H1 (cell line): ENCODE data around the gene RBM19. TPM values are rescaled to one million over a fixed set of nuclear protein-coding genes. Genes with fewer than 3 reads are reported as not detected.

Experiments
- CTCF ChIA-PET: fragments of 300-600 bp; sonication (Branson Sonifier 250); formaldehyde crosslinking; loops from one replicate; lab custom pipeline; 2021; ENCODE audit not compliant: partially characterized antibody; lab: Charles Lee
- POLR2A ChIA-PET: fragments of 300-600 bp; sonication (Branson Sonifier 250); formaldehyde crosslinking; loops from one replicate; lab custom pipeline; 2021; ENCODE audit warnings: inconsistent platforms; ENCODE audit not compliant: partially characterized antibody; lab: Charles Lee
- DNase-seq, 2 experiments: peaks; one replicate each; pipeline versions ENCODE4 v3.0.0 to v3.0.0-alpha.2; 2010 to 2022; ENCODE audit warnings: low spot score in 2 of 2, low read depth in 1 of 2, mixed read lengths in 1 of 2
- FAIRE-seq: peaks from 2 replicates; lab custom pipeline; 2011; peaks lifted over from hg19 to GRCh38; lab: Jason Lieb, UNC
- H2AFZ ChIP-seq: 2 replicates; pipeline ENCODE4 v1.8.1; 2012; ENCODE audit warnings: low read length, inconsistent platforms
- H2AK5ac ChIP-seq: 2 replicates; pipeline ENCODE4 v1.6.1; 2013; ENCODE audit warnings: low read depth, low read length
- H2BK120ac ChIP-seq: replicated peaks from 2 replicates; pipeline ENCODE3; 2013; ENCODE audit warnings: low read depth, low read length, inconsistent platforms
- H2BK12ac ChIP-seq: 2 replicates; pipeline ENCODE4 v1.6.1; 2013; ENCODE audit warnings: low read depth, low read length
- H2BK15ac ChIP-seq: 2 replicates; pipeline ENCODE4 v1.6.1; 2013; ENCODE audit warnings: low read length
- H2BK20ac ChIP-seq: 2 replicates; pipeline ENCODE4 v1.6.1; 2013; ENCODE audit warnings: low read length
- H2BK5ac ChIP-seq: 2 replicates; pipeline ENCODE4 v1.6.1; 2013; ENCODE audit warnings: low read depth, low read length
- H3K14ac ChIP-seq: 2 replicates; pipeline ENCODE4 v1.6.1; 2013; ENCODE audit warnings: inconsistent platforms; ENCODE audit not compliant: insufficient read length
- H3K18ac ChIP-seq: 2 replicates; pipeline ENCODE4 v1.6.1; 2013; ENCODE audit warnings: low read length; ENCODE audit errors: extremely low read depth
- H3K23ac ChIP-seq: 2 replicates; pipeline ENCODE4 v1.6.1; 2013; ENCODE audit warnings: inconsistent platforms; ENCODE audit not compliant: insufficient read length
- H3K23me2 ChIP-seq: 2 replicates; pipeline ENCODE4 v1.6.1; 2013; ENCODE audit warnings: low read depth, low read length
- H3K27ac ChIP-seq: 2 replicates; pipeline ENCODE4 v1.6.1; 2011; ENCODE audit warnings: low read depth, low read length, inconsistent platforms
- H3K27me3 ChIP-seq, 4 experiments: replicated peaks in 1 of 4; 1 replicate in 1 of 4; 2 replicates in 3 of 4; pipeline versions ENCODE4 v1.6.1 to v1.8.1; 2011 to 2013; ENCODE audit warnings: low read length in 3 of 4, mild to moderate bottlenecking in 3 of 4, inconsistent platforms in 2 of 4, mixed read lengths in 2 of 4, moderate library complexity in 1 of 4; ENCODE audit not compliant: control insufficient read depth in 3 of 4, insufficient read depth in 3 of 4; ENCODE audit errors: extremely low read depth in 1 of 4
- H3K36me3 ChIP-seq, 4 experiments: 2 replicates each; pipeline versions ENCODE4 v1.6.1 to v1.8.1; 2011 to 2013; ENCODE audit warnings: mild to moderate bottlenecking in 4 of 4, low read length in 3 of 4, moderate library complexity in 2 of 4, control low read depth in 1 of 4, inconsistent platforms in 1 of 4; ENCODE audit not compliant: insufficient read depth in 4 of 4, control insufficient read depth in 2 of 4
- H3K4ac ChIP-seq: replicated peaks from 2 replicates; pipeline ENCODE3; 2013; ENCODE audit warnings: low read length, low read depth, mixed read lengths, inconsistent platforms; ENCODE audit not compliant: insufficient read length
- H3K4me1 ChIP-seq, 4 experiments: replicated peaks in 1 of 4; 1 replicate in 1 of 4; 2 replicates in 3 of 4; pipeline versions ENCODE4 v1.6.1 to v1.8.1; 2011 to 2013; ENCODE audit warnings: low read length in 3 of 4, inconsistent platforms in 2 of 4, mixed read lengths in 1 of 4; ENCODE audit not compliant: insufficient read depth in 4 of 4, control insufficient read depth in 3 of 4
- H3K4me2 ChIP-seq, 2 experiments: 2 replicates each; pipeline versions ENCODE4 v1.6.1 to v1.8.1; 2011 to 2013; ENCODE audit warnings: low read depth in 2 of 2, low read length in 2 of 2, control low read depth in 1 of 2, inconsistent platforms in 1 of 2, mild to moderate bottlenecking in 1 of 2; ENCODE audit not compliant: insufficient read depth in 1 of 2
- H3K4me3 ChIP-seq, 4 experiments: fragments of 200-600, 300-600 bp in 1 of 4; sonication (generic), shearing (Covaris generic), sonication (Bioruptor Twin) in 1 of 4; 2 replicates each; pipeline versions ENCODE4 v1.5.1 to v1.8.1; 2011 to 2016; ENCODE audit warnings: low read length in 4 of 4, low read depth in 3 of 4, control low read depth in 2 of 4, inconsistent platforms in 2 of 4, mild to moderate bottlenecking in 2 of 4, mixed read lengths in 1 of 4, moderate library complexity in 1 of 4; ENCODE audit not compliant: insufficient read depth in 2 of 4; ENCODE audit errors: extremely low read depth in 1 of 4
- H3K56ac ChIP-seq: replicated peaks from 2 replicates; pipeline ENCODE3; 2013; ENCODE audit warnings: low read depth, mild to moderate bottlenecking, mixed read lengths, low read length, inconsistent platforms; ENCODE audit not compliant: insufficient read length
- H3K79me1 ChIP-seq: 2 replicates; pipeline ENCODE4 v1.6.1; 2013; ENCODE audit warnings: low read depth, low read length, control low read depth
- H3K79me2 ChIP-seq, 2 experiments: 2 replicates each; pipeline versions ENCODE4 v1.6.1 to v1.8.1; 2012 to 2013; ENCODE audit warnings: low read length in 2 of 2, mild to moderate bottlenecking in 2 of 2, inconsistent platforms in 1 of 2; ENCODE audit not compliant: insufficient read depth in 2 of 2, control insufficient read depth in 1 of 2
- H3K9ac ChIP-seq, 4 experiments: replicated peaks in 1 of 4; 1 replicate in 1 of 4; 2 replicates in 3 of 4; pipeline versions ENCODE4 v1.6.1 to v1.8.1; 2011 to 2013; ENCODE audit warnings: low read depth in 3 of 4, low read length in 3 of 4, control low read depth in 2 of 4, mild to moderate bottlenecking in 2 of 4, moderate library complexity in 2 of 4, inconsistent platforms in 1 of 4; ENCODE audit errors: extremely low read depth in 1 of 4
- H3K9me3 ChIP-seq, 2 experiments: 2 replicates each; pipeline versions ENCODE4 v1.6.1 to v1.8.1; 2012 to 2013; ENCODE audit warnings: mild to moderate bottlenecking in 2 of 2, moderate library complexity in 2 of 2, control low read depth in 1 of 2, inconsistent platforms in 1 of 2, low read depth in 1 of 2, low read length in 1 of 2, mixed read lengths in 1 of 2; ENCODE audit not compliant: insufficient read depth in 2 of 2
- H4K20me1 ChIP-seq, 2 experiments: replicated peaks in 1 of 2; 2 replicates each; pipeline versions ENCODE3 to v1.8.1; 2011 to 2013; ENCODE audit warnings: inconsistent platforms in 2 of 2, low read length in 2 of 2, mild to moderate bottlenecking in 1 of 2; ENCODE audit not compliant: insufficient read depth in 2 of 2, control insufficient read depth in 1 of 2
- H4K5ac ChIP-seq: 2 replicates; pipeline ENCODE4 v1.6.1; 2013; ENCODE audit warnings: low read length, low read depth, mixed read lengths, inconsistent platforms; ENCODE audit not compliant: insufficient read length
- H4K8ac ChIP-seq: 2 replicates; pipeline ENCODE4 v1.8.0; 2013; ENCODE audit warnings: mild to moderate bottlenecking, moderate library complexity, low read length, inconsistent platforms; ENCODE audit not compliant: insufficient read depth; ENCODE audit errors: extremely low read depth
- H4K91ac ChIP-seq: replicated peaks from 2 replicates; pipeline ENCODE3; 2013; ENCODE audit warnings: low read length, mixed read lengths, inconsistent platforms; ENCODE audit not compliant: insufficient read length
- BCL11A ChIP-seq, 2 experiments: IDR thresholded peaks; one replicate each; pipeline ENCODE4 v1.6.1; 2011; ENCODE audit warnings: low read depth in 2 of 2, low read length in 2 of 2, mild to moderate bottlenecking in 2 of 2
- CTCF ChIP-seq, 3 experiments: IDR thresholded peaks; 1 replicate in 2 of 3; 2 replicates in 1 of 3; pipeline versions ENCODE4 v1.5.1 to v1.6.1; 2011; ENCODE audit warnings: low read length in 3 of 3, mild to moderate bottlenecking in 3 of 3, inconsistent platforms in 2 of 3, low read depth in 1 of 3, moderate library complexity in 1 of 3; ENCODE audit not compliant: insufficient read depth in 1 of 3; ENCODE audit errors: control extremely low read depth in 1 of 3
- HDAC2 ChIP-seq, 2 experiments: fragments of 300-600 bp in 1 of 2; sonication (generic) in 1 of 2; IDR thresholded peaks; 2 replicates each; pipeline ENCODE4 v1.6.1; 2011 to 2012; ENCODE audit warnings: low read depth in 2 of 2, low read length in 2 of 2, mild to moderate bottlenecking in 2 of 2, moderate library complexity in 2 of 2, borderline replicate concordance in 1 of 2, inconsistent platforms in 1 of 2
- POLR2AphosphoS5 ChIP-seq: IDR thresholded peaks from 2 replicates; pipeline ENCODE4 v1.6.1; 2011; ENCODE audit warnings: low read depth, low read length
- RAD21 ChIP-seq, 2 experiments: IDR thresholded peaks in 1 of 2; conservative IDR thresholded peaks in 1 of 2; 2 replicates each; pipeline ENCODE4 v1.6.1; 2011; ENCODE audit warnings: low read depth in 2 of 2, low read length in 2 of 2, improper control_type of control experiment in 1 of 2, inconsistent platforms in 1 of 2, mild to moderate bottlenecking in 1 of 2, moderate library complexity in 1 of 2
- TEAD4 ChIP-seq: IDR thresholded peaks from 2 replicates; pipeline ENCODE4 v1.6.1; 2012; ENCODE audit warnings: low read depth, low read length, inconsistent platforms, mixed read lengths
- YY1 ChIP-seq: IDR thresholded peaks from 2 replicates; pipeline ENCODE4 v1.6.1; 2011; ENCODE audit warnings: low read depth, mild to moderate bottlenecking, low read length
- WGBS, 2 experiments: shearing (Covaris generic) in 1 of 2; methylation state at CpG; one replicate each; pipeline versions ENCODE4 v1.1.6 to v1.1.7; 2013 to 2015; ENCODE audit warnings: low lambda C conversion rate in 2 of 2, mixed read lengths in 2 of 2, inconsistent platforms in 1 of 2, low coverage in 1 of 2, missing lambda C conversion rate in 1 of 2; ENCODE audit not compliant: insufficient replicate concordance in 2 of 2, insufficient coverage in 1 of 2, insufficient read length in 1 of 2; ENCODE audit errors: extremely low coverage in 1 of 2, missing lambda C conversion rate in 1 of 2; 5-methylcytosine and 5-hydroxymethylcytosine counted together
- polyA plus RNA-seq, 7 experiments: library from polyadenylated mRNA; depleted of rRNA in 3 of 7; stranded (reverse) in 5 of 7; unstranded in 2 of 7; fragments of >200 nt in 5 of 7; fragments of 200-250 nt in 2 of 7; gene quantifications; 1 replicate in 5 of 7; 2 replicates in 1 of 7; 4 replicates in 1 of 7; pipeline versions ENCODE4 v1.2.1 to v1.2.3, GENCODE V29; 2011 to 2013; ENCODE audit warnings: missing spikeins in 2 of 7, mixed read lengths in 2 of 7
- total RNA-seq: library from RNA; stranded (reverse); fragmentation: NEBNext Ultra II Directional; extraction: Animal tissue kit (Norgen Biotek cat#: 25700); gene quantifications from 2 replicates; pipeline ENCODE4 v1.2.1, GENCODE V29; 2021

RBM19 gene
- total and polyA plus RNA-seq, 2 of the 8 experiments (the other 6 are each of a cell fraction or from before 2014, with no cell fraction given): 23.4 to 61.9 TPM

GRCh38 chr12:113955109-113955970 is 10.8 kb downstream of the RBM19 start:
- Histone ChIP-seq H3K27ac (no peak overlapping the region), H2AK5ac (no peak overlapping the region), H3K4me3 (no peak overlapping the region), H3K27me3 (no peaks in the 10 kb centered on the region), H4K8ac (no peak overlapping the region), H3K18ac (no peak overlapping the region), H3K9me3 (no peaks in the 10 kb centered on the region), H3K4me1 (no peaks in the 10 kb centered on the region), H3K56ac (no peak overlapping the region), H3K79me2 (no peaks in the 10 kb centered on the region), H3K36me3 (peaks cover 15 to 63% (median 45%) of the 10 kb centered on the region in 4 experiments; a peak in 7 of 8 replicates), H3K9ac (no peak overlapping the region), H3K4ac (no peak overlapping the region), H3K23me2 (no peaks in the 10 kb centered on the region), H2BK12ac (no peak overlapping the region), H4K20me1 (peaks cover 3 to 14% of the 10 kb centered on the region in 2 experiments), H3K14ac (no peak overlapping the region), H3K79me1 (no peaks in the 10 kb centered on the region), H2BK15ac (no peak overlapping the region), H2BK5ac (no peak overlapping the region), H4K91ac (no peak overlapping the region), H2BK120ac (no peak overlapping the region), H4K5ac (no peak overlapping the region), H3K23ac (no peak overlapping the region), H3K4me2 (no peak overlapping the region), H2AFZ (no peak overlapping the region), H2BK20ac (no peak overlapping the region)
- TF ChIP-seq POLR2AphosphoS5: no peak
- TF ChIP-seq BCL11A (IDR thresholded peaks at IDR 0.05; ENCODE audit: low read depth in 2 of 2, low read length in 2 of 2): no peak
- peak; percentile 79; the same call in 1 of the 2 replicates for TF ChIP-seq TEAD4
- TF ChIP-seq CTCF (IDR thresholded peaks at IDR 0.05; ENCODE audit: control extremely low read depth in 1 of 3, insufficient read depth in 1 of 3, low read depth in 1 of 3, low read length in 3 of 3): peak; percentile 85 to 90 (median 87)
- no peak for TF ChIP-seq HDAC2 (IDR thresholded peaks at IDR 0.05; ENCODE audit: borderline replicate concordance in 1 of 2, low read depth in 2 of 2, low read length in 2 of 2)
- TF ChIP-seq RAD21 (IDR thresholded peaks at IDR 0.05 in 1 of 2, conservative IDR thresholded peaks at IDR 0.05 in 1 of 2; ENCODE audit: low read depth in 2 of 2, low read length in 2 of 2): peak; percentile 13 to 45; a peak in 2 of 4 replicates
- TF ChIP-seq YY1: peak; percentile 53; the same call in 1 of the 2 replicates
- no peak for FAIRE-seq
- WGBS, 2 experiments: 77% methylated on average over 15 of the region's 15 CpGs; no CpG with 5 or more reads in 1 of the 2 experiments
- peak in 1 of 2 experiments; percentile 83 for DNase-seq
- POLR2A ChIA-PET: no interaction called here
- CTCF ChIA-PET: interaction anchor here (0.6 to 3.6 kb wide), 16 partner anchors 11 to 785 kb away, joined by 3 to 15 read pairs (median 3); partner anchors contain the start of gene RBM19
